Measurements from ENCODE around the gene PCSK4. TPM values are rescaled to one million over a fixed set of nuclear protein-coding genes. Genes with fewer than 3 reads are reported as not detected.

Gene PCSK4
- total RNA-seq, 2 experiments from 2014 or later = 8.3 to 13.0 TPM

DNA sequence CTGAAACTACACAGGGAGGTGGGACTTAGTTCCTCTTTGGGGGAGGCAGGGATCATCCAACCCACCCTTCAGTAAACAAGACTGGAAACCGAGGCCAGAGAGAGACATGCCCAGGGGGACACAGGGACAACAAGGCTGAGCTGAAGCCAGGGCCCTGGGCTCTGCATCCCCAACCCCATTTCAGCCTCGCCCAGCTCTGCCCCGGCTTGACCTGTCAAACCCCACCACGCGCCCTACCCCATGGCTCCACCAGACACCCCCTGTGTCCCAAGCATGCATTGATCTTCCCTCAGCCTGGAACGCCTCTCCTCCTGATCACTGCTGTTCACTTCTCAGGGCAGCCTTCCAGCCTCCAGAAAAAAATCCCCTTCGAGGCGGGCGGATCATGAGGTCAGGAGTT is 42.2 kb downstream of the PCSK4 start:
- peaks cover 5% of the 10 kb centered on the region for H3K36me3 ChIP-seq (ENCODE audit: insufficient read depth, low read length)
- H3K4me2 ChIP-seq (ENCODE audit: low read length) = no peak overlapping the region
- H4K20me1 ChIP-seq (ENCODE audit: insufficient read depth, low read length) = no peaks in the 10 kb centered on the region; the same call in 1 of the 2 replicates
- no TSS peak for BruUV-seq (replicated peaks)
- POLR2A ChIA-PET = no interaction called here
- DNase-seq (ENCODE audit: low spot score) = no peak
- no peaks in the 10 kb centered on the region for H3K9me2 ChIP-seq (ENCODE audit: insufficient read depth, low read length)
- intact Hi-C loops (cut with micrococcal nuclease; ENCODE audit: unreplicated experiment) = no loop called here
- CTCF ChIA-PET (ENCODE audit: unreplicated experiment) = no interaction called here
- no peak overlapping the region for H3K27ac ChIP-seq (ENCODE audit: low read depth, low read length, poor library complexity, severe bottlenecking)
- TF ChIP-seq EZH2phosphoT487 (IDR thresholded peaks at IDR 0.05; ENCODE audit: borderline replicate concordance, low read depth, low read length) = no peak
- TF ChIP-seq, protein P1, sequence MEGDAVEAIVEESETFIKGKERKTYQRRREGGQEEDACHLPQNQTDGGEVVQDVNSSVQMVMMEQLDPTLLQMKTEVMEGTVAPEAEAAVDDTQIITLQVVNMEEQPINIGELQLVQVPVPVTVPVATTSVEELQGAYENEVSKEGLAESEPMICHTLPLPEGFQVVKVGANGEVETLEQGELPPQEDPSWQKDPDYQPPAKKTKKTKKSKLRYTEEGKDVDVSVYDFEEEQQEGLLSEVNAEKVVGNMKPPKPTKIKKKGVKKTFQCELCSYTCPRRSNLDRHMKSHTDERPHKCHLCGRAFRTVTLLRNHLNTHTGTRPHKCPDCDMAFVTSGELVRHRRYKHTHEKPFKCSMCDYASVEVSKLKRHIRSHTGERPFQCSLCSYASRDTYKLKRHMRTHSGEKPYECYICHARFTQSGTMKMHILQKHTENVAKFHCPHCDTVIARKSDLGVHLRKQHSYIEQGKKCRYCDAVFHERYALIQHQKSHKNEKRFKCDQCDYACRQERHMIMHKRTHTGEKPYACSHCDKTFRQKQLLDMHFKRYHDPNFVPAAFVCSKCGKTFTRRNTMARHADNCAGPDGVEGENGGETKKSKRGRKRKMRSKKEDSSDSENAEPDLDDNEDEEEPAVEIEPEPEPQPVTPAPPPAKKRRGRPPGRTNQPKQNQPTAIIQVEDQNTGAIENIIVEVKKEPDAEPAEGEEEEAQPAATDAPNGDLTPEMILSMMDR (conservative IDR thresholded peaks at IDR 0.05; ENCODE audit: low read length) = no peak
- no peak overlapping the region for H2AFZ ChIP-seq (ENCODE audit: low read length)
- no peaks in the 10 kb centered on the region for H3K79me2 ChIP-seq (ENCODE audit: insufficient read depth, low read depth, low read length)
- H3K4me3 ChIP-seq (ENCODE audit: low read depth, low read length, poor library complexity, severe bottlenecking) = no peak overlapping the region
- H3K4me1 ChIP-seq (ENCODE audit: insufficient read depth, low read length, poor library complexity, severe bottlenecking) = peaks cover 31% of the 10 kb centered on the region
- no peaks in the 10 kb centered on the region for H3K9me3 ChIP-seq (ENCODE audit: low read length)

DNA sequence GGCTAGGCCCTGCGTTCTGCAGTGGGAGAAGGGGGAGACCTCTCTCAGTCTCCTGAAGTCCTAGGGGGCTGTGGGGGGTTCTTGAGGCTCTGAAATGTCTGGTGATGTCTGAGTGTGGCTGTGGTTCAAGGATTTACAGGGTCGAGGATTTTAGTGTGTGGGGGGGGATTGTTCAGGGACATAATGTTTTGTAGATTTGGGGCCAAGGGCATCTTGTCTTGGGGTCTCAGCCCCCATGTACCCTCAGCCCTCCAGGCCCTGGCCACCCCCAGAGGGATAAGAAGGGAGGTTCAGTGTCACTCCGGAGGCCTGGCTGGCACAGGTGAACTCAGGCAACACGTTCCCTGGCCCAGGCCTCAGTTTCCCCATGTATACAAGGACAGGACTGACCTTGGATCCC is 42.6 kb downstream of the PCSK4 start:
- POLR2A ChIA-PET = no interaction called here
- Histone ChIP-seq H3K9me2 (ENCODE audit: insufficient read depth, low read length) (no peaks in the 10 kb centered on the region), H4K20me1 (ENCODE audit: insufficient read depth, low read length) (no peaks in the 10 kb centered on the region; the same call in 1 of the 2 replicates), H3K27ac (ENCODE audit: low read depth, low read length, poor library complexity, severe bottlenecking) (no peak overlapping the region), H2AFZ (ENCODE audit: low read length) (no peak overlapping the region), H3K4me3 (ENCODE audit: low read depth, low read length, poor library complexity, severe bottlenecking) (no peak overlapping the region), H3K36me3 (ENCODE audit: insufficient read depth, low read length) (peaks cover 10% of the 10 kb centered on the region), H3K4me2 (ENCODE audit: low read length) (no peak overlapping the region), H3K79me2 (ENCODE audit: insufficient read depth, low read depth, low read length) (no peaks in the 10 kb centered on the region), H3K4me1 (ENCODE audit: insufficient read depth, low read length, poor library complexity, severe bottlenecking) (peaks cover 31% of the 10 kb centered on the region), H3K9me3 (ENCODE audit: low read length) (no peaks in the 10 kb centered on the region)
- BruUV-seq (replicated peaks) = no TSS peak
- no peak for DNase-seq (ENCODE audit: low spot score)
- CTCF ChIA-PET (ENCODE audit: unreplicated experiment) = no interaction called here
- TF ChIP-seq, protein P1 (conservative IDR thresholded peaks at IDR 0.05; ENCODE audit: low read length) = no peak
- no peak for TF ChIP-seq EZH2phosphoT487 (IDR thresholded peaks at IDR 0.05; ENCODE audit: borderline replicate concordance, low read depth, low read length)
- intact Hi-C loops (cut with micrococcal nuclease; ENCODE audit: unreplicated experiment) = no loop called here

DNA sequence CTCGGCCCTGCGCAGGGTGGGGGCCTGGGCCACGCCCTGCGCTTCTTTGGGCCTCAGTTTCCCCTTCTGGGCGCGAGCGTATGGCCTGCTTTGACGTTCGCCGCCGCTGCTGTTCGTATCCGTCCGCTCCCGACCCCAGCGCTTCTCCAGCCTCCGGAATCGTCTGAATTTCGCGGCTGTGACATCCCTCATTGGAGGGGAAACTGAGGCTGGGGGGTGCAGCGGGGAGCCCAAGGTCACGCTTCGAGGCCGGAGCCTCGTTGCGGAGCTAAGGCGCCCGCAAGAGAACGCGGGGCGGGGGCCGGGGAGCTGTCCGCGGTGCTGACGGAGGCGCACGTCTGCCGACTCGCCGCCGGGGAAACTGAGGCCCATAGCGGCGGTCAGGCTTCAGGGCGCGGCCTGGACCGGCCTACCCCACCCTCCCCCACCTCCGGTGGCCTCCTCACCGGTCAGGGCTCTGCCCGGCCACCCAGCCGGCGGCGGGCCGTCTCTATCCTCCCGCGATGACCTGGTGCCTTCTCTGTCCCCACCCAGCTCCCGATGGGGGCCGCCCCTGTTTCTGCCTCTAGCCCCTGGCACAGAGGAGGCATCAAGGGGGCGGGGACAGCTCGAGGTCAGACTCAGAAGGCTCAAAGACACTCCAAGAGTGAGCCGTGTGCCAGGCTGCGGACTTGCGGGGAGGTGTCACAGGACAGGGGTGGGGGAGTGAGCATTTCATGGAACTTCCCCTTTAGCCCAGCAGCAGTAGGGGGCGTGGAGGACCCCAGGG is 43.3 kb downstream of the PCSK4 start:
- H3K4me3 ChIP-seq (ENCODE audit: low read depth, low read length, poor library complexity, severe bottlenecking) = no peak overlapping the region
- no peaks in the 10 kb centered on the region; the same call in 1 of the 2 replicates for H4K20me1 ChIP-seq (ENCODE audit: insufficient read depth, low read length)
- no peaks in the 10 kb centered on the region for H3K79me2 ChIP-seq (ENCODE audit: insufficient read depth, low read depth, low read length)
- H3K4me1 ChIP-seq (ENCODE audit: insufficient read depth, low read length, poor library complexity, severe bottlenecking) = peaks cover 31% of the 10 kb centered on the region
- H3K36me3 ChIP-seq (ENCODE audit: insufficient read depth, low read length) = peaks cover 16% of the 10 kb centered on the region
- intact Hi-C loops (cut with micrococcal nuclease; ENCODE audit: unreplicated experiment) = no loop called here
- ChIA-PET CTCF (ENCODE audit: unreplicated experiment) (no interaction called here), POLR2A (no interaction called here)
- no peak for DNase-seq (ENCODE audit: low spot score)
- H3K9me2 ChIP-seq (ENCODE audit: insufficient read depth, low read length) = no peaks in the 10 kb centered on the region
- TF ChIP-seq, protein P1 (conservative IDR thresholded peaks at IDR 0.05; ENCODE audit: low read length) = no peak
- no peak for TF ChIP-seq EZH2phosphoT487 (IDR thresholded peaks at IDR 0.05; ENCODE audit: borderline replicate concordance, low read depth, low read length)
- H3K27ac ChIP-seq (ENCODE audit: low read depth, low read length, poor library complexity, severe bottlenecking) = no peak overlapping the region
- H2AFZ ChIP-seq (ENCODE audit: low read length) = no peak overlapping the region
- H3K9me3 ChIP-seq (ENCODE audit: low read length) = no peaks in the 10 kb centered on the region
- no TSS peak for BruUV-seq (replicated peaks)
- H3K4me2 ChIP-seq (ENCODE audit: low read length) = no peak overlapping the region

Data from OCI-LY7 (cell line).